ENCODE data around the gene KIF6. TPM values are rescaled to one million over a fixed set of nuclear protein-coding genes. Genes with fewer than 3 reads are reported as not detected.

Gene KIF6
- total RNA-seq, 5 donors from 2014 or later (not counting 1 experiment from before 2014, with no cell fraction given), result 0.53 TPM; not detected in 4

GRCh38 chr6:39424831-39425230, 300.4 kb downstream of the KIF6 start:
- Histone ChIP-seq H3K36me3 (ENCODE audit: control insufficient read depth in 2 of 2, extremely low read depth in 1 of 2, insufficient read depth in 1 of 2, low read length in 1 of 2) (no peaks in the 10 kb centered on the region), H3K4me3 (ENCODE audit: control insufficient read depth in 1 of 2, extremely low read depth in 1 of 2, low read length in 1 of 2) (no peak overlapping the region), H3K27ac (ENCODE audit: low read length) (no peak overlapping the region), H3K27me3 (replicated peaks in 1 of 2; ENCODE audit: control insufficient read depth in 2 of 2, extremely low read depth in 1 of 2, insufficient read depth in 2 of 2, low read length in 1 of 2) (peaks cover 0 to 9% of the 10 kb centered on the region in 2 experiments), H3K4me1 (ENCODE audit: control insufficient read depth in 1 of 2, extremely low read depth in 1 of 2, insufficient read depth in 2 of 2, low read length in 2 of 2) (no peaks in the 10 kb centered on the region), H3K9me3 (no peaks in the 10 kb centered on the region)
- no peaks in the 10 kb centered on the region for H3K4me1 Mint-ChIP-seq
- H3K27ac Mint-ChIP-seq, result no peak overlapping the region
- POLR2A ChIA-PET, result no interaction called here
- WGBS (ENCODE audit: insufficient coverage), result no CpG with 5 or more reads among the region's 3 CpGs
- ATAC-seq (replicated peaks in 1 of 4) (no peak), DNase-seq (no peak)
- peaks cover 7 to 9% of the 10 kb centered on the region in 2 donors for H3K27me3 Mint-ChIP-seq
- no peak overlapping the region for H3K4me3 Mint-ChIP-seq
- CTCF ChIA-PET, result no interaction called here
- H3K9me3 Mint-ChIP-seq, result no peaks in the 10 kb centered on the region
- H3K36me3 Mint-ChIP-seq, result no peaks in the 10 kb centered on the region

GRCh38 chr6:39422238-39422637, 303.0 kb downstream of the KIF6 start:
- Mint-ChIP-seq H3K4me1 (no peaks in the 10 kb centered on the region), H3K27ac (no peak overlapping the region), H3K27me3 (peaks cover 3 to 9% of the 10 kb centered on the region in 2 donors), H3K9me3 (no peaks in the 10 kb centered on the region), H3K4me3 (no peak overlapping the region), H3K36me3 (no peaks in the 10 kb centered on the region)
- no peak for ATAC-seq (replicated peaks in 1 of 4)
- no peaks in the 10 kb centered on the region for H3K36me3 ChIP-seq (ENCODE audit: control insufficient read depth in 2 of 2, extremely low read depth in 1 of 2, insufficient read depth in 1 of 2, low read length in 1 of 2)
- ChIA-PET CTCF (no interaction called here), POLR2A (no interaction called here)
- no peaks in the 10 kb centered on the region for H3K9me3 ChIP-seq
- peaks cover 0 to 11% of the 10 kb centered on the region in 2 experiments for H3K27me3 ChIP-seq (replicated peaks in 1 of 2; ENCODE audit: control insufficient read depth in 2 of 2, extremely low read depth in 1 of 2, insufficient read depth in 2 of 2, low read length in 1 of 2)
- WGBS (ENCODE audit: insufficient coverage), result 58% methylated on average over 3 of the region's 6 CpGs
- no peak overlapping the region for H3K27ac ChIP-seq (ENCODE audit: low read length)
- no peak overlapping the region for H3K4me3 ChIP-seq (ENCODE audit: control insufficient read depth in 1 of 2, extremely low read depth in 1 of 2, low read length in 1 of 2)
- DNase-seq, result no peak
- no peaks in the 10 kb centered on the region for H3K4me1 ChIP-seq (ENCODE audit: control insufficient read depth in 1 of 2, extremely low read depth in 1 of 2, insufficient read depth in 2 of 2, low read length in 2 of 2)

- ChIA-PET POLR2A (no interaction called here), CTCF (no interaction called here)
- WGBS (ENCODE audit: insufficient coverage), result 78% methylated on average over 6 of the region's 11 CpGs
- no peak overlapping the region for H3K4me3 Mint-ChIP-seq
- Histone ChIP-seq H3K27ac (ENCODE audit: low read length) (no peak overlapping the region), H3K4me3 (ENCODE audit: control insufficient read depth in 1 of 2, extremely low read depth in 1 of 2, low read length in 1 of 2) (no peak overlapping the region), H3K9me3 (no peaks in the 10 kb centered on the region), H3K4me1 (ENCODE audit: control insufficient read depth in 1 of 2, extremely low read depth in 1 of 2, insufficient read depth in 2 of 2, low read length in 2 of 2) (no peaks in the 10 kb centered on the region), H3K36me3 (ENCODE audit: control insufficient read depth in 2 of 2, extremely low read depth in 1 of 2, insufficient read depth in 1 of 2, low read length in 1 of 2) (no peaks in the 10 kb centered on the region), H3K27me3 (replicated peaks in 1 of 2; ENCODE audit: control insufficient read depth in 2 of 2, extremely low read depth in 1 of 2, insufficient read depth in 2 of 2, low read length in 1 of 2) (peaks cover 0 to 13% of the 10 kb centered on the region in 2 experiments)
- peaks cover 3 to 9% of the 10 kb centered on the region in 2 donors for H3K27me3 Mint-ChIP-seq
- H3K27ac Mint-ChIP-seq, result no peak overlapping the region
- no peaks in the 10 kb centered on the region for H3K36me3 Mint-ChIP-seq
- no peaks in the 10 kb centered on the region for H3K9me3 Mint-ChIP-seq
- no peaks in the 10 kb centered on the region for H3K4me1 Mint-ChIP-seq
- ATAC-seq (replicated peaks in 1 of 4) (no peak), DNase-seq (no peak)
Observed at GRCh38 chr6:39421383-39422225, 303.6 kb downstream of the KIF6 start.

GRCh38 chr6:39420300-39421265, 304.6 kb downstream of the KIF6 start:
- Mint-ChIP-seq H3K9me3 (no peaks in the 10 kb centered on the region), H3K4me1 (no peaks in the 10 kb centered on the region), H3K27ac (no peak overlapping the region), H3K27me3 (peaks cover 3 to 6% of the 10 kb centered on the region in 2 donors), H3K4me3 (no peak overlapping the region), H3K36me3 (no peaks in the 10 kb centered on the region)
- Histone ChIP-seq H3K27me3 (replicated peaks in 1 of 2; ENCODE audit: control insufficient read depth in 2 of 2, extremely low read depth in 1 of 2, insufficient read depth in 2 of 2, low read length in 1 of 2) (peaks cover 0 to 13% of the 10 kb centered on the region in 2 experiments), H3K9me3 (no peaks in the 10 kb centered on the region), H3K27ac (ENCODE audit: low read length) (no peak overlapping the region), H3K4me1 (ENCODE audit: control insufficient read depth in 1 of 2, extremely low read depth in 1 of 2, insufficient read depth in 2 of 2, low read length in 2 of 2) (no peaks in the 10 kb centered on the region), H3K36me3 (ENCODE audit: control insufficient read depth in 2 of 2, extremely low read depth in 1 of 2, insufficient read depth in 1 of 2, low read length in 1 of 2) (no peaks in the 10 kb centered on the region), H3K4me3 (ENCODE audit: control insufficient read depth in 1 of 2, extremely low read depth in 1 of 2, low read length in 1 of 2) (no peak overlapping the region)
- ChIA-PET CTCF (no interaction called here), POLR2A (no interaction called here)
- 86% methylated on average over 4 of the region's 15 CpGs for WGBS (ENCODE audit: insufficient coverage)
- DNase-seq (no peak), ATAC-seq (replicated peaks in 1 of 4) (no peak)

- no peak for ATAC-seq (replicated peaks in 1 of 4)
- POLR2A ChIA-PET, result no interaction called here
Observed at GRCh38 chr6:39419607-39420006, 305.6 kb downstream of the KIF6 start.

GRCh38 chr6:39417440-39417839, 307.8 kb downstream of the KIF6 start:
- no peak overlapping the region for H3K4me3 ChIP-seq (ENCODE audit: control insufficient read depth in 1 of 2, extremely low read depth in 1 of 2, low read length in 1 of 2)
- no CpG with 5 or more reads among the region's 2 CpGs for WGBS (ENCODE audit: insufficient coverage)
- Mint-ChIP-seq H3K9me3 (no peaks in the 10 kb centered on the region), H3K4me3 (no peak overlapping the region), H3K27ac (no peak overlapping the region), H3K36me3 (no peaks in the 10 kb centered on the region), H3K4me1 (no peaks in the 10 kb centered on the region), H3K27me3 (peaks cover 9% of the 10 kb centered on the region in 2 donors)
- ATAC-seq (replicated peaks in 1 of 4), result no peak
- H3K36me3 ChIP-seq (ENCODE audit: control insufficient read depth in 2 of 2, extremely low read depth in 1 of 2, insufficient read depth in 1 of 2, low read length in 1 of 2), result no peaks in the 10 kb centered on the region
- ChIA-PET POLR2A (no interaction called here), CTCF (no interaction called here)
- H3K27ac ChIP-seq (ENCODE audit: low read length), result no peak overlapping the region
- no peaks in the 10 kb centered on the region for H3K9me3 ChIP-seq
- peaks cover 0 to 9% of the 10 kb centered on the region in 2 experiments for H3K27me3 ChIP-seq (replicated peaks in 1 of 2; ENCODE audit: control insufficient read depth in 2 of 2, extremely low read depth in 1 of 2, insufficient read depth in 2 of 2, low read length in 1 of 2)
- no peaks in the 10 kb centered on the region for H3K4me1 ChIP-seq (ENCODE audit: control insufficient read depth in 1 of 2, extremely low read depth in 1 of 2, insufficient read depth in 2 of 2, low read length in 2 of 2)
- no peak for DNase-seq

More at GRCh38 chr6:39419607-39420006, 305.6 kb downstream of the KIF6 start:
- Histone ChIP-seq H3K4me3 (ENCODE audit: control insufficient read depth in 1 of 2, extremely low read depth in 1 of 2, low read length in 1 of 2) (no peak overlapping the region), H3K9me3 (no peaks in the 10 kb centered on the region), H3K4me1 (ENCODE audit: control insufficient read depth in 1 of 2, extremely low read depth in 1 of 2, insufficient read depth in 2 of 2, low read length in 2 of 2) (no peaks in the 10 kb centered on the region), H3K27ac (ENCODE audit: low read length) (no peak overlapping the region), H3K27me3 (replicated peaks in 1 of 2; ENCODE audit: control insufficient read depth in 2 of 2, extremely low read depth in 1 of 2, insufficient read depth in 2 of 2, low read length in 1 of 2) (peaks cover 0 to 13% of the 10 kb centered on the region in 2 experiments), H3K36me3 (ENCODE audit: control insufficient read depth in 2 of 2, extremely low read depth in 1 of 2, insufficient read depth in 1 of 2, low read length in 1 of 2) (no peaks in the 10 kb centered on the region)
- no peak for DNase-seq
- H3K27ac Mint-ChIP-seq, result no peak overlapping the region
- no peak overlapping the region for H3K4me3 Mint-ChIP-seq
- 94% methylated on average over 3 of the region's 3 CpGs for WGBS (ENCODE audit: insufficient coverage)
- H3K36me3 Mint-ChIP-seq, result no peaks in the 10 kb centered on the region
- CTCF ChIA-PET, result interaction anchor here in 1 of 2 donors (0.6 kb wide), 1 partner anchor 404 kb away, joined by 4 read pairs; no protein-coding TSS in a partner anchor
- H3K27me3 Mint-ChIP-seq, result peaks cover 3 to 6% of the 10 kb centered on the region in 2 donors
- no peaks in the 10 kb centered on the region for H3K9me3 Mint-ChIP-seq
- no peaks in the 10 kb centered on the region for H3K4me1 Mint-ChIP-seq

All from T-cell (primary cell).